Measurements from ENCODE around the gene SMCP. TPM values are rescaled to one million over a fixed set of nuclear protein-coding genes. Genes with fewer than 3 reads are reported as not detected.

The SMCP gene
- total and polyA plus RNA-seq, 11 donors, result not detected

DNA sequence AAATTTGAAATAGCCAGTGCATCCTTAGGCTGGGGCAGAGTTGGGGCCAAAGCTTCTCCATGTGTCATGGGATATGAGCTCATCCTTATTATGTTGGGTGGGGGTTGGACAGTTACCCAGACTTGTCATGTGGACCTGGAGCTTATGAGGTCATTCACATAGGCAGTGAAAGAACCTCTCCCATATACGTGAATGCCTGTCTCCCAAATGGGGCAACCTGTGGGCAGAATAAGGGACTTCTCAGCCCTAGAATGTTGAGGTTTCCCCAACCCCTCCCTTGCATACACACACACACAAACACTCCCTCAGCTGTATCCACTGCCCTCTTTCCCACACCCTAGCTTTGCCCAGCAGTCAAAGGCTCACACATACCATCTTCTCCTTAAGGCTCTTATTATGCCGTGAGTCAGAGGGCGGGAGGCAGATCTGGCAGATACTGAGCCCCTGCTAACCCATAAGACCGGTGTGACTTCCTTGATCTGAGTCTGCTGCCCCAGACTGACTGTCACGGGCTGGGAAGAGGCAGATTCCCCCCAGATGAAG is 28.0 kb downstream of the SMCP start:
- Histone ChIP-seq H3K4me3 (no peak overlapping the region), H3K36me3 (no peaks in the 10 kb centered on the region), H3K27ac (no peak overlapping the region), H3K27me3 (peaks cover 0 to 17% (median 0%) of the 10 kb centered on the region in 9 donors), H3K9me3 (peaks cover 0 to 5% (median 0%) of the 10 kb centered on the region in 12 donors), H3K4me1 (no peaks in the 10 kb centered on the region)
- TF ChIP-seq POLR2A (IDR thresholded peaks at IDR 0.05) (no peak), CTCF (IDR thresholded peaks at IDR 0.05) (no peak)
- WGBS, 4 donors, result 34 to 42% (median 40%) methylated on average over 5 of the region's 5 CpGs
- no peak for ATAC-seq
- no peak for DNase-seq
- intact Hi-C loops (cut with DNase I), result no loop called here

DNA sequence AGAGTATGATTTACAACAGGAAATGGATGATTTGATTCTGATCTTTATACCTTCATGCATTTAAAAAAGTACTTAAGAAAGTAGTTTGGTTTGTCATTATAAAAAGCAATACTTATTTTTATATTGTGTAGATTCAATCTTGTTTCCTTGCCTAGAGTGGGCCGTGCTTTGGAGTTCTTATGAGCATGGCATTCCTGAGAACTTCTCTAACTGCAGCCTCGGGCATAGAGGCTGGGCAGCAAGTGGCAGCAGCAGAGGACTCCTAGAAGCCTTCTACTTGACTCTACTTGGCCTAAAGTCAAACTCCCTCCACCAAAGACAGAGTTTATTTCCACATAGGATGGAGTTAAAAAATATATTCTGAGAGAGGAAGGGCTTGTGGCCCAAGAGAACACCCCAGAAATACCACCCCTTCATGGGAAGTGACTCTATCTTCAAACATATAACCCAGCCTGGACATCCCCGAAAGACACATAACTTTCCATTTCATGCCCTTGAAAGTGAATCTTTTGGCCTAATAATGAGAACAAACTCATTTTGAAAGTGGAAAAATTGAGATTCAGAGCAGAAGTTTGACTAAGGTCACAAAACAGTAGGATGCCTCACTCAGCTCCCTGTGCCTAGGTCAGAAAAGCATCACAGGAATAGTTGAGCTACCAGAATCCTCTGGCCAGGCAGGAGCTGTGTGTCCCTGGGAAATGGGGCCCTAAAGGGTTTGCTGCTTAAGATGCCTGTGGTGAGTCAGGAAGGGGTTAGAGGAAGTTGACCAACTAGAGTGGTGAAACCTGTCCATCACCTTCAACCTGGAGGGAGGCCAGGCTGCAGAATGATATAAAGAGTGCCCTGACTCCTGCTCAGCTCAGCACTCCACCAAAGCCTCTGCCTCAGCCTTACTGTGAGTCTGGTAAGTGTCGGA is 29.8 kb downstream of the SMCP start, which contains the start of gene IVL:
TSS of gene IVL (plus strand) at position 861 of the 916 bp plus-strand sequence. CDS start 1,252 bp downstream, outside the sequence.
- no peaks in the 10 kb centered on the region for H3K36me3 ChIP-seq
- peaks cover 0 to 6% (median 0%) of the 10 kb centered on the region in 12 donors for H3K9me3 ChIP-seq
- no peak within 1 kb of the TSS for H3K4me3 ChIP-seq
- intact Hi-C loops (cut with DNase I), result no loop called here
- peaks cover 0 to 12% (median 0%) of the 10 kb centered on the region in 9 donors for H3K27me3 ChIP-seq
- no peak within 1 kb of the TSS for H3K27ac ChIP-seq
- WGBS, 4 donors, result 65 to 77% (median 71%) methylated on average over 4 of the region's 4 CpGs
- H3K4me1 ChIP-seq, result no peaks in the 10 kb centered on the region
- no peak for DNase-seq
- TF ChIP-seq CTCF (IDR thresholded peaks at IDR 0.05) (no peak), POLR2A (IDR thresholded peaks at IDR 0.05) (no peak)
- ATAC-seq, result no peak

DNA sequence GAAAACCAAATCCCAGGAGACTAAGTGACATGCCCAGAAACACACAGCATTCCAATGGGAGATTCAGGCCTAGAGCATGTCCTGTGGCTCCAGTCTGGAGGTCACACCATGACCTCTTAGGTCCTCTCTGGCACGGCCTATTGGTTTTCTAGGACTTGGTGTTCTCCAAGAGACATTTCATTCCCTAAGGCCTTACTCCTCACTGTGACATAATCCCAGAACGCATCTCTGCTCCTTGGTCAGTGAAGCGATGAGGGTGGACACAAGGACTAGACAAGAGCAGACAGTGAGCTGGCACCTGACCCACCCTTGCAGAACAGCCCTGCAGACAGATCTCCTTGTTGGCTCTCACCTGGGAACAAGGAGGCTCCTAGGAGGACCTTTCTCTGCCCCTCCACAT is 31.1 kb downstream of the SMCP start:
- intact Hi-C loops (cut with DNase I), result no loop called here
- H3K27ac ChIP-seq, result no peak overlapping the region
- TF ChIP-seq POLR2A (IDR thresholded peaks at IDR 0.05) (no peak), CTCF (IDR thresholded peaks at IDR 0.05) (no peak)
- no peak for DNase-seq
- WGBS, 4 donors, result 77 to 91% (median 81%) methylated on average over 3 of the region's 3 CpGs
- H3K27me3 ChIP-seq, result peaks cover 0 to 7% (median 0%) of the 10 kb centered on the region in 9 donors
- H3K4me3 ChIP-seq, result no peak overlapping the region
- ATAC-seq, result no peak
- H3K4me1 ChIP-seq, result no peaks in the 10 kb centered on the region
- peaks cover 0 to 6% (median 0%) of the 10 kb centered on the region in 12 donors for H3K9me3 ChIP-seq
- no peaks in the 10 kb centered on the region for H3K36me3 ChIP-seq

GRCh38 chr1:152912471-152912870 is 34.3 kb downstream of the SMCP start:
- Histone ChIP-seq H3K27me3 (peaks cover 0 to 7% (median 0%) of the 10 kb centered on the region in 9 donors), H3K27ac (no peak overlapping the region), H3K4me1 (no peaks in the 10 kb centered on the region), H3K36me3 (no peaks in the 10 kb centered on the region), H3K9me3 (peaks cover 0 to 6% (median 0%) of the 10 kb centered on the region in 12 donors), H3K4me3 (no peak overlapping the region)
- TF ChIP-seq CTCF (IDR thresholded peaks at IDR 0.05), result no peak
- TF ChIP-seq POLR2A (IDR thresholded peaks at IDR 0.05), result no peak
- intact Hi-C loops (cut with DNase I), result no loop called here
- DNase-seq, result no peak
- 67 to 75% (median 69%) methylated on average over 1 of the region's 1 CpG for WGBS, 4 donors
- ATAC-seq, result no peak
